K562 treated with DMSO at 1 percent for 24 hours (cell line): ENCODE results near the gene SPRED2. TPM values are rescaled to one million over a fixed set of nuclear protein-coding genes. Genes with fewer than 3 reads are reported as not detected.

Source experiments
- total RNA-seq: library from RNA; unstranded; fragments of 300-600 nt; gene quantifications from 2 replicates; pipeline ENCODE4 v1.2.3, GENCODE V29; 2022; ENCODE audit warnings: low read depth; ENCODE audit not compliant: insufficient read depth

The SPRED2 gene
- 31.4 and 35.0 TPM in 2 replicates for total RNA-seq

GRCh38 chr2:65432227-65433190 is at the start of gene SPRED2:
Gene SPRED2, minus strand, starts transcription at chr2:65432599. Its CDS starts 612 bp downstream, at chr2:65431987.

Other genes with a start within 250 kb of the SPRED2 start
- gene ACTR2, start 204.8 kb downstream of the SPRED2 start, total RNA-seq, result 131 and 157 TPM in 2 replicates